Measurements from ENCODE around the gene NET1.
"Not testable (repeated sequence)": the region's sequence is repeated elsewhere in the genome, so short reads cannot be mapped to it uniquely, and the experiment has no call there.

Gene NET1, protein sequence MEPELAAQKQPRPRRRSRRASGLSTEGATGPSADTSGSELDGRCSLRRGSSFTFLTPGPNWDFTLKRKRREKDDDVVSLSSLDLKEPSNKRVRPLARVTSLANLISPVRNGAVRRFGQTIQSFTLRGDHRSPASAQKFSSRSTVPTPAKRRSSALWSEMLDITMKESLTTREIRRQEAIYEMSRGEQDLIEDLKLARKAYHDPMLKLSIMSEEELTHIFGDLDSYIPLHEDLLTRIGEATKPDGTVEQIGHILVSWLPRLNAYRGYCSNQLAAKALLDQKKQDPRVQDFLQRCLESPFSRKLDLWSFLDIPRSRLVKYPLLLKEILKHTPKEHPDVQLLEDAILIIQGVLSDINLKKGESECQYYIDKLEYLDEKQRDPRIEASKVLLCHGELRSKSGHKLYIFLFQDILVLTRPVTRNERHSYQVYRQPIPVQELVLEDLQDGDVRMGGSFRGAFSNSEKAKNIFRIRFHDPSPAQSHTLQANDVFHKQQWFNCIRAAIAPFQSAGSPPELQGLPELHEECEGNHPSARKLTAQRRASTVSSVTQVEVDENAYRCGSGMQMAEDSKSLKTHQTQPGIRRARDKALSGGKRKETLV

DNA sequence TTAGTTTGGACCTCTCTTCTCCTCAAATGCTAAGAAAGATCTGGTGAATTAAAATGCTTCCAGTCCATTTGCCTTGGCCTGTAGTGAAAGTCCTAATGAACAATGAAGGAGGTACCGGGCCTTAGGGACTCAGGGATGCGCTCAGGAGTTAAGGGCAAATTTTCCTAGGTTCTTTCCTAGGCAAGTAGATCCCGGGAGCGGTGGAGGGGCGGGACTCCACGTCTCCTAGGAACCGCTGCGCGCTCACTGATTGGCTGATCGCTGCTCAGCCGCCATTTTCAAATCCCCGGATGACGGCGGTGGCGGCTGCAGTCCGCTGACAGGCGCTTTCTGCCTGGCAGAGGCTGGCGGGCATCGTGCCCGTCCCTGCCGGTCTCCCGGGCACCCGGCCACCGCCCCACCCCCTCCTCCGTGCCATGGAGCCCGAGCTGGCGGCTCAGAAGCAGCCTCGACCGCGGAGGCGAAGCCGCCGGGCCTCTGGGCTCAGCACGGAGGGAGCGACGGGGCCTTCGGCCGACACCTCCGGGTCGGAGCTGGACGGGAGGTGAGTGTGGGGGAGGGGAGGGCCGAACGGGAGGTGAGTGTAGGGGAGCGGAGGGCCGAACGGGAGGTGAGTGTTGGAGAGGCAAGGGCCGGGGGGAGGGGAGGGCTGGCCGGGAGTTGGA, at the start of gene NET1:
Gene NET1, plus strand, starts transcription at position 281 of the 665 bp plus-strand sequence. Its CDS starts 136 bp downstream, at position 417.
- peak; percentile 92 for DNase-seq

DNA sequence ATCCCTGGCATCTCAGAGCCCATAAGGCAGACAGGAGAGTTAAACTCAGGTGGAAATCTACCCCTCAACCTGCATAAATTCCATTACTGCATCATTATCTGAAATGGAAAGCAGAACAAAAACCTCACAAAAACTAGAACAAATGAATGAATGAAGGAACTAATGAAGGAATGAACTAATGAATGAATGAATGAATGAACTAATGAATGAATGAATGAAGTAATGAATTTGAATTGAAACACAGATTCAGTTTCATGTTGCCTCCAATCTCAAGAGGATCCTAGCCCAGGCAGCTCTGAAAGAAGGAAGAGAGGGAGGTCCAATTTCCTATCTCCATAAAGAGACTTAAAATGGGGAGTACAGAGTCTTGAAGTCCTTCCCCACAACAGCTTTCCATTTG, 49.5 kb upstream of the NET1 start:
- no peak for DNase-seq

DNA sequence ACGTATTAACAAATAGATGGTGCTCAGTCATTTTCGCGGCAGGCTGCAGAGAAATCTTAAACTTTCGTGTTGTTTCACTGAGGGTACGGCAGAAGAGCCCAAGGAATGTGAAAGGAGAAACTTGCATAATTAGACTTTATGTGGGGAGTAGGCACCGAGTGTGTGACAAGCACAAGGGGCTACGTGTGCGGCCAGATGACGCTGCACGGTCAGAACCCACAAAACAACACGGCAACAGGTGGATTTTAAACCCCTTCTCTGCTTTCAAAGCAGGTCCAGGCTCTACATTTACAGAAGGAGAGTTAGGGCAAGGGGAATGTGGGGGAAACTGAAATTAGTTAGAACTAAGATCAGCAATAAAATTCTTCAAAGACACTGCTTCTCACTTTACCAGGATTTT, 48.0 kb upstream of the NET1 start:
- DNase-seq, result no peak

DNA sequence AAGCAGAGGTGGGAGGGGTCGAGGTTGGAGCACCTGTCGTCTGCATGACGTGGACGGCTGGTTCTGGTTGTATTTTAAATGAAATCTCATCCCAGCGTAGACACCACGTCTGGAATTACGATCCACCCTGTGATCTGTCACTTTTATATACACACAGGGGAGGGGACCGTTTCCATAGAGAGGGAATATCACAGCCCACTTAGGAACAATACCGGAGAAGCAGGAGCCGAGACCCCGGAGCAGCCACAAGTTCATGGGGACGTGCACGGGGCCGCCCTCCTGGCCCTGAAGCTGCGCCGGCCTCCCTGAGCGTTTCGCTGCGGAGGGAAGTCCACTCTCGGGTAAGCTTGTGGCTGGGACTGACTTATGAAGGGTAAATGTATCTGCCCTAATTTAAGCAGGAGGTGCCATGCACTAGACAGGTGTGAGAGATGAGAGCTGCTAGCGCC, 47.4 kb upstream of the NET1 start, which contains the start of gene UCN3:
Gene UCN3, plus strand, starts transcription at position 77 of the 449 bp plus-strand sequence. CDS start 8,755 bp downstream, outside the sequence.
- DNase-seq, result no peak

DNA sequence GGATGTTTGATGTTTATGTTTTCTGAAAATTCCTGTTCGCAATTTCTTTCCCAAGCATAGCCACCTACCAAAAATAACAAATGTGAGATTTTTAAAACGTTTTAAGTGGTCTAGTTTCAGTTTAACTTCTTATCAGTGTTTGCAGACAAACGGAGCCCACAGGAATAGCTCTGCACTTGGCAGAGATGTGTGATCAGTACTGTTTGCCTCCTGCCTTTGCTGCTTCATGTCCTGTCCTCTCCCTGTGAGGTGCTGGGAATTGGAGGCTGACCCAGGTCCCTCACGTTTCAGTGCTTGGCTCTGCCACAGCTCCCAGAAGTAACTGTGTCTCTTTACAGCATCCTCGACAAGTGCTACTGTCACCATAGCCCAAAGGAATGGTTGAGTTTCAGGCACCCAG, 46.4 kb upstream of the NET1 start:
- peak; percentile 58 for DNase-seq

DNA sequence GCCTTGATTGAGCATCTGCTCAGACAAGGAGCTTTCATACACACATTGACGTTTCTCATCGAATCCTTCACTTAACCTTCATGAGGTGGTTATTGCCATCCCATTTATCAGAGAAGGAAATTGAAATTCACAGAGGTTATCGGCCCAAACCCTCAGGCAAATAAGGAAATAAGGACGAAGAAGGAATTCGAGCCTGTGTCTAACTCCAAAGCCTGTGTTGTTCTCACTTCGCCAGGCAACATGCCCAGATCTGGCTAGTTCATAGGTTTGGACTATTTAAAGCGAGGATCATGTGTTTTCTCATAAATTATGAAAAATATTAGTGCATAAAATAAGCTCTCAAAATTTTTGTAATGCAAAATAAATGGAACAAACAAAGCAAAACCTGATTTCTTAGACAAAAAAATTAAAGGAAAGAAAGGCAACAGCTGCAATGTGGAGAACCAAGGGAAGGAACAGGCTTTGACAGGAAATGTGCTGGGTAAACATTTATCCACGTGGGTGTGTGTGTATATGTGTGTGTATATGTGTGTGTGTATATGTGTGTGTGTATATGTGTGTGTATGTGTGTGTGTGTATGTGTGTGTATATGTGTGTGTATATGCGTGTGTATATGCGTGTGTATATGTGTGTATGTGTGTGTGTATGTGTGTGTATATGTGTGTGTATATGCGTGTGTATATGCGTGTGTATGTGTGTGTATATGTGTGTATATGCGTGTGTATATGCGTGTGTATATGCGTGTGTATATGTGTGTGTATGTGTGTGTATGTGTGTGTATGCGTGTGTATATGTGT, 42.8 kb upstream of the NET1 start:
- DNase-seq, result no peak

DNA sequence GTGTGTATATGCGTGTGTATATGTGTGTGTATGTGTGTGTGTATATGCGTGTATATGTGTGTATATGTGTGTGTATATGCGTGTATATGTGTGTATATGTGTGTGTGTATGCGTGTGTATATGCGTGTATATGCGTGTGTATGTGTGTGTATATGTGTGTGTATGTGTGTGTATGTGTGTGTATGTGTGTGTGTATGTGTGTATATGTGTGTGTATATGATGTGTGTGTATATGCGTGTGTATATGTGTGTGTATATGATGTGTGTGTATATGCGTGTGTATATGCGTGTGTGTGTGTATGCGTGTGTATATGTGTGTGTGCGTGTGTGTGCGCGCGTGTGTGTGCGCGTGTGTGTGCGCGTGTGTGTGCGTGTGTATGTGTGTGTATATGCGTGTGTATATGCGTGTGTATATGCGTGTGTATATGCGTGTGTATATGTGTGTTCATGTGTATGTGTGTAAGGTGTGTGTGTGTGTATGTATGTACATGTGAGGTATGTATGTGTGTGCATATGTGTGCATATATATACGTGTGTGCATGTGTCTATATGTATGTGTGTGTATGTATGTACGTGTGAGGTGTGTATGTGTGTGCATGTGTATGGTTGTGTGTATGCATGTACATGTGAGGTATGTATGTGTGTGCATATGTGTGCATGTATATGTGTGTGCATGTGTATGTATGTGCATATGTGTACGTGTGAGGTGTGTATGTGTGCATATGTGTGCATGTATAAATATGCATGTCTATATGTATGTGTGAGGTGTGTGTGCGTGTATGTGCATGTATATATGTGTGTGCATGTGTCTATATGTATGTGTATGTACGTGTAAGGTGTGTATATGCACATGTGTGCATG, 41.6 kb upstream of the NET1 start:
- DNase-seq, result no peak

DNA sequence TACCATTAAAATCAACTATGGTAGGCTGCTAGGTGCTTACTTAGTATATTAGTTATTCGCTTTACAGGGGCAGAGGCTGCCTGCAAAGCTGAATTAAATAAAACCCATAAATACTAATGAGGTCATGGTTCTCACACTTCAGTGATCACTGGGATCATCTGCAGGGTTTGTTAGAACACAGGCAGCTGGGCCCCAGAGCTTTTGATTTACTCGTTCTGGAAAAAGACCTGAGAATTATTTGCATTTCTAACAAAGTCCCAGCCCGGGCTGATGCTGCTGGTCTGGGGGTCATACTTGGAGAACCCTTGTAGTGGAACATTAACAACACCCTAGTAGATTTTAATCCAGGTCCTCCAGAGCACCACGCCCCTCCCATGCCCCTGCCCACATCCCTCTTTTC, 39.0 kb upstream of the NET1 start:
- no peak for DNase-seq

DNA sequence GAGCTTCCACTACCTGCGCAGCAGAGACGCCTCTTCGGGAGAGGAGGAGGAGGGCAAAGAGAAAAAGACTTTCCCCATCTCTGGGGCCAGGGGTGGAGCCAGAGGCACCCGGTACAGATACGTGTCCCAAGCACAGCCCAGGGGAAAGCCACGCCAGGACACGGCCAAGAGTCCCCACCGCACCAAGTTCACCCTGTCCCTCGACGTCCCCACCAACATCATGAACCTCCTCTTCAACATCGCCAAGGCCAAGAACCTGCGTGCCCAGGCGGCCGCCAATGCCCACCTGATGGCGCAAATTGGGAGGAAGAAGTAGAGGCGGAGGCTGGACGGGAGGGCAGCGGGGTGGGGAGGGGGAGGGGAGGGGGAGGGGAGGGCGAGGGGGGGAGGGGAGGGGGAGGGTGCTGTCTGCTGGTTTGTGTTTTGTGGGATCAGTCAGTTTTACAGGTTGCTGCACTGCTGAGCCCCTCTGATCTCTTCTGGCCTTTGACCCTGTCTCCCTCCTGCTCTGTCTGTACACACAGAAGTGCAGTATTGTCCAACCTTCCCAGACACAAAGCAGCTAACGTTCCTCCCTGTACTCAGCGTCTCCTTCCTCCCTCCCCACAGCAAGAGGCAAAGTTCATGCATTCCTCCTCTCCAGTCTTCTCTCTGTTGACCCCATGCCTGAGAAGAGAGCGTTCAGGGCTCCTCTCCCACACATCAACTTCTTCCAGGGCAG, 38.3 kb upstream of the NET1 start:
- no peak for DNase-seq

DNA sequence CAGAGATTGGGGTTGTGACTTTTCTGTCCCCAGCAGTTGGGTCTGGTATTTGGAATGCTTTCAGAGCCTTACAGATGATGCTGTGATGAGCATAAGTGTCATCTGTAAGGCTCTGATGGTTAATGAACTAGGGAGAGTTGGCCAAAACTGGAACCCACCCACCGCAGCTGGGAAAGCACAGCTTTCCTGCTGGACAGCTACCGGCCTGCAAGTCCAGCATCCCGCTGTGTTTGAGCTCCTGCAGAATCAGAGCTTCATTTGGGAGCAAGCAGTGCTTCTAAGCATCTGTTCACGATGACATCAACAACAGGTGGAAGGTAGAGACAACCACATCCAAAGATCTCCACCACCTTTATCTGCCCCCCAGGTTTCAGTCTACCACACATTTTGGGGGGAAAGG, 35.9 kb upstream of the NET1 start:
- DNase-seq, result no peak

DNA sequence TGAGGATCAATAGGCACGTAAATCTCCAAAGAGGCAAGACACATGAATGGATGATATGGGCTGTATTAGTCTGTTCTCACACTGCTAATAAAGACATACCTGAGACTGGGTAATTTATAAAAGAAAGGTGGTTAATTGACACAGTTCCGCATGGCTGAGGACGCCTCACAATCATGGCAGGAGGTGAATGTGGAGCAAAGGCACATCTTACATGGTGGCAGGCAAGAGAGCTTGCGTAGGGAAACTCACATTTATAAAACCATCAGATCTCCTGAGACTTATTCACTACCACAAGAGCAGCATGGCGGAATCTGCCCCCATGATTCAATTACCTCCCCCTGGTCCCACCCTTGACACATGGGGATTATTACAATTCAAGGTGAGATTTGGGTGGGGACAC, 33.2 kb upstream of the NET1 start:
- DNase-seq, result not testable (repeated sequence)

DNA sequence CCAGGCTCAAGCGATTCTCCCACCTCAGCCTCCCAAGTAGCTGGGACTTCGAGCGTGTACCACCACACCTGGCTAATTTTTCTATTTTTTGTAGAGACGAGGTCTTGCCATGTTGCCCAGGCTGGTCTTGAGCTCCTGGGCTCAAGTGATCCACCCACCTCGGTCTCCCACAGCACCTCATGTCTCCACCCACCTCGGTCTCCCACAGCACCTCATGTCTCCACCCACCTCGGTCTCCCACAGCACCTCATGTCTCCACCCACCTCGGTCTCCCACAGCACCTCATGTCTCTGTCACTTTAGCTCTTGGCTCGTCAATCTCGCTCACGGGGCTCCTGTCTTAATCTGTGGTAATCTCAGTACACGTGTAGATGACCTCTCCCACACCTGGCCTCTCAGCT, 32.0 kb upstream of the NET1 start:
- DNase-seq, result not testable (repeated sequence)

DNA sequence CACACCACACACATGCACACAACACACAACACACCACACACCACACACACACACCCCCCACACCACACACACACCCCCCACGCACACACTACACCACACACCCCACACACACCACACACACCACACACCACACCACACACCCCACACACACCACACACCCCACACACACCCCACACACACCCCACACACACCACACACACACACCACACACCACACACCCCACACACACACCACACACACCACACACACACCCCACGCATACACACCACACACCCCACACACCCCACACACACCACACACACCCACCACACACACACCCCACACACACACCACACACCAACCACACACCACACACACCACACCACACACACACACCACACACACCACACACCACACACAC, 31.2 kb upstream of the NET1 start:
- DNase-seq, result no peak

DNA sequence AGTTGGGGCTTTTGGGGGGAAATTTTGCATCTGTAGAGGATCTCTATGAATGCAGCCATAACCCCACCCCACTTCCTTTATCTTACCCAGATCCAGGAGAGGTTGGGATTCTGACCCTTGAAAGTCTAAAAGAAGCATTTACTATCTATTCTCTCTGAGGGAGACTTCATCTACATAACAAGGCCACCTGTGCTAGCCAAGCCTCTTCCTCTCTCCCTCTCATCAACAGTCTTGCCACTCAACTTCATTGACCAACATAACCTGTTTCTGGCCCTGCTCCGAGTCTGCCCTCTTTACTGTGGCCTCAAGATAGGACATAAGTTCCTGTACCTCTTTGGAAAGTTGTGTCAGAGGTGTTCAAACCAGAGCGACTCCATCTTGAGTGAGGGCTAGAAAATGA, 27.1 kb upstream of the NET1 start:
- no peak for DNase-seq

DNA sequence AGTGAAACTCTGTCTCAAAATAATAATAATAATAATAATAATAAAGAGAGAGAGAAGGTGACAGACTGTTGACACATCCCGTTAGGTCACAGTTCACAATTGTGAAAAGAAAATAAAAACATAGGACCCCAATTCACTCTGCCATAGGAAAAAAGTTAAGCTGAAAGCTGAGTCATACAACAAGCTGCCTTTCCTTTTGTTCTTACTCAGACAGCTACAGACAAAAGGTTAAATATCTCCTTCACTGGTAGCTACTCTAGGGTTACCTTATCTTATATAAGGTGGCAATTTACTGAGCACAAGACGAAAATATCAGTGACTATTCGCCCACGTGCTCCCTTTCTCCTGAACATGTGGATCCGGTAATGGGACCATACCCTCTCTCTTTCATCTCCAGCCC, 25.2 kb upstream of the NET1 start:
- no peak for DNase-seq

DNA sequence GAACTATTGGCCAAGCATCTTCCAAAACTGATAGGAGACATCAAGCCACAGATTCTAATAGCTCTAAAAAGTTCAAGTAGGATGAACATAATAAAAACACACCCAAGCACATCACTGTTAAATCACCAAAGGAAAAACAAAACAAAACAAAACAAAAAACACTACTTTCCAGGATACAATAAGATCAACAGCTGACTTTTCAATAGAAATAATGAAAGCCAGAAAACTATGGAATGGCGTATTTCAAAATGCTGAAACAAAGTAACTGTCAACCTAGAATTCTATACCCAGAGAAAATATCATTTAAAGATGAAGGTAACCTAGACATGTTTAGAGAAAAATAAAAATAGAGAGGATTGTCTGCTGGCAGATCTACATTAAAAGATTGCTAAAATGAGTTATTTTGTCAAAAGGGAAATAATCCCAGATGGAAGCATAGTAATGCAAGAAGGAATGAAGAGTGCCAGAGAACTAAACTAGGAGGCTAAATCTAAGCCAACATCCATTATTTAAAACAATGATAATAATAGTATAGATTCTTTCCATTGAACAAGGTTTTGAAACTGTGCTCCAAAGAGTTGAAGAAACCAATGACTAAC, 21.7 kb upstream of the NET1 start:
- peak; percentile 16 for DNase-seq

DNA sequence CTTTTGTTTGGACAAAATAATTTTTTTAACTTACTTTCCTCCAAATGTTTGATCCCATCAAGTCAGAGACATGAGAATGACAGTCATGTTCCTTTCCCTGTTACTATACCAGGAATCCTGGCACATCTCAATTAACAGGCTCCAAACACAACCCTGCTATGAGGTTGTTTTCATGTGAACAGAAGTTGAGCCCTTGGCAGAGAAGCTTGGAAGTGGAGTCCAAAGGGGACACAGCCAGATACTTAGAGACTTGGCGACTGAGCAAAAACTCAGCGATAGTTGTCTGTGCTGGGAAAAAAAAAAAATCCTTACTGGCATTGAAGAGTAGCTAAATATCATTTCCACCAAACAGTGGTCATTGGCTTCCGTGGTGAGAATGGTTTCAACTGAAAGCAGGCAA, 20.6 kb upstream of the NET1 start:
- no peak for DNase-seq

DNA sequence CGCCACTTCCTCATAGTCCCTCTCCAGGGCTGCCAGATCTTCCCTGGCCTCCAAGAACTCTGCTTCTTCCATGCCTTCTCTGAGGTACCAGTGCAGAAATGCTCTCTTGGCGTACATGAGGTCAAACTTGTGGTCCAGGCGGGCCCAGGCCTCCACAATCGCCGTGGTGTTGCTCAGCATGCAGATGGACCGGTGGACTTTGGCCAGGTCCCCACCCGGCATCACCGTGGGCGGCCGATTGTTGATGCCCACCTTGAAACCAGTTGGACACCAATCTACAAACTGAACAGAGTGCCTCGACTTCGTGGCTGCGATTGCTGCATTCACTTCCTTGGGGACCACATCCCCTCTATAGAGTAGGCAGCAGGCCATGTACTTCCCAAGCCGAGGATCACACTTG, 18.8 kb upstream of the NET1 start:
- no peak for DNase-seq

DNA sequence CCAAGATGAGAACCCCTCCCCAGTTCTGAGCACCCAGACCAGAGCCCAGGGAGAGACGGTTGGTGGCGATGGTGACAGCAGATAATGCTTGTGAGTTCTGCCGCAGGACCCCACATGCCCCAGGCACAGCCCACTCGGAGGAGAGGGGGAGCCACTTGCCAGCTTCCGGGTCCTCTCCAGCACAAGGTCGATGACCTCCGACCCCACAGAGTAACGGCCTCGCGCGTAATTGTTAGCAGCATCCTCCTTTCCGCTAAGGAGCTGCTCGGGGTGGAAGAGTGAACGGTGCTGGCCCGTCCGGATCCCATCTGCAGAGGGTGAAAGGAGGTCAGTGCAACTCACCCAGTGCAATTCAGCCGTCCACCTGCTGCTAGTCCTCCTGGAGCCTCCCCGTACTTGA, 17.2 kb upstream of the NET1 start:
- DNase-seq, result no peak

DNA sequence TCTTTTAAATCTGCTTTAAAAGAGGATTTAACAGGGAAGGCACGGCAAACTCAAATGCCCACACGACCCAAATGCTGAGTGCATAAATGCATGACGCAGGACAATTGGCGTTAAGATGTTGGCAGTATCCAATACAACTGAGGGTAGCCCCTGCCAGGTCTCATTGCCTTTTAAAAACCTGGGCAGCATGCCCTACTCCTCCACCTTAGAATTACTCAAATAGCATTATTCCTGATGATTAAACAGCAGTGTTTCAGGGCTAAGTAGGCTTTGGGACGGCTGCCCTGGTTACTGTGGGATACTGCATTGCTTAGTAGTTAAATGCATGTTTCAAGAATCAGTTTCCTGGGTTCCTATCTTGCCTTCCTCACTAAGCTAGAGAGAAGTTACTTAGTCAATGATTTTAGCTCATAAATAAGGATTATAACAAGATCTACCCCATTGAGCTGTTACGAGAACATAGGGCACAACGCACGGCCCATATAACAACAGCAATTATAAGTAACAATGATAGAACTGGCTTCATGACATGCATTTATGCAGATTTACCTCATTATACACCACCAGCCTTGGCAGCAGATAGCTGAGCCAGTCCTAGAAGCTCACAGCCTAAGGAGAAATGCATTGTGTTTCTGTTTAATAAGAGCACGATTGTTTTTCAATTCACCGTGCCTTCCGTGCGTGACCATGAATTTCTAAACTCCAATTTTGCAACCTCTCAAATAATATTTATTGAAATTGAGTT, 15.6 kb upstream of the NET1 start:
- no peak for DNase-seq
